NB4 (cell line): ENCODE measurements around the gene CGRRF1.

Source experiments
- DNase-seq: peaks from one replicate; pipeline ENCODE4 v3.0.0; 2010; ENCODE audit warnings: low read depth
- H3K4me3 ChIP-seq: one replicate; pipeline ENCODE4 v1.5.1; 2011; ENCODE audit warnings: mild to moderate bottlenecking, low read depth, low read length, moderate library complexity
- MYC ChIP-seq: IDR thresholded peaks from 2 replicates; pipeline ENCODE4 v1.6.1; 2011; ENCODE audit warnings: low read depth, low read length
- POLR2A ChIP-seq: IDR thresholded peaks from 2 replicates; pipeline ENCODE4 v1.6.1; 2011; ENCODE audit warnings: mild to moderate bottlenecking; ENCODE audit not compliant: insufficient read length; ENCODE audit errors: extremely low read depth
- TF ChIP-seq, protein P1 (sequence below): IDR thresholded peaks from one replicate; pipeline ENCODE4 v1.5.1; 2012; ENCODE audit warnings: low read depth, low read length
- TF ChIP-seq, protein P2 (sequence below): IDR thresholded peaks from 2 replicates; pipeline ENCODE4 v1.6.1; 2011; ENCODE audit warnings: low read depth, low read length

Gene CGRRF1

DNA sequence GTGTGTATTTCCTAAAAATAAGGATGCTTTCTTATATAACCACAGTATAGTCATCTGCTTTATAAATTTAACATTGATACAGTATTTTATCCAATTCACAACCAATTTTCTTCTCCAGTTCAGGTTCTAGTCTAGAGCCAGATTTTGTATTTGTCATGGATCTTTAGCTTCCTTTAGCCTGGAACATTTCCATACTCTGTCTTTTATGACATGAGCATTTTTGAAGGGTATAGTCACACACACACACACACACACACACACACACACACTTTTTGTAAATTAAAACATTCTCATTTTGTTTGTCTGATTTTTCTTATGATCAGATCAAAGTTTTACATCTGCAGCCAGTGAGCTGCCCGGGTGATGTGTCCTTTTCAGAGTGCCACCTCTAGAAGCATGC is 25.4 kb downstream of the CGRRF1 start:
- no peak for DNase-seq
- TF ChIP-seq, protein P1, sequence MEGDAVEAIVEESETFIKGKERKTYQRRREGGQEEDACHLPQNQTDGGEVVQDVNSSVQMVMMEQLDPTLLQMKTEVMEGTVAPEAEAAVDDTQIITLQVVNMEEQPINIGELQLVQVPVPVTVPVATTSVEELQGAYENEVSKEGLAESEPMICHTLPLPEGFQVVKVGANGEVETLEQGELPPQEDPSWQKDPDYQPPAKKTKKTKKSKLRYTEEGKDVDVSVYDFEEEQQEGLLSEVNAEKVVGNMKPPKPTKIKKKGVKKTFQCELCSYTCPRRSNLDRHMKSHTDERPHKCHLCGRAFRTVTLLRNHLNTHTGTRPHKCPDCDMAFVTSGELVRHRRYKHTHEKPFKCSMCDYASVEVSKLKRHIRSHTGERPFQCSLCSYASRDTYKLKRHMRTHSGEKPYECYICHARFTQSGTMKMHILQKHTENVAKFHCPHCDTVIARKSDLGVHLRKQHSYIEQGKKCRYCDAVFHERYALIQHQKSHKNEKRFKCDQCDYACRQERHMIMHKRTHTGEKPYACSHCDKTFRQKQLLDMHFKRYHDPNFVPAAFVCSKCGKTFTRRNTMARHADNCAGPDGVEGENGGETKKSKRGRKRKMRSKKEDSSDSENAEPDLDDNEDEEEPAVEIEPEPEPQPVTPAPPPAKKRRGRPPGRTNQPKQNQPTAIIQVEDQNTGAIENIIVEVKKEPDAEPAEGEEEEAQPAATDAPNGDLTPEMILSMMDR, result no peak
- TF ChIP-seq MYC (no peak), POLR2A (no peak)
- TF ChIP-seq, protein P2, sequence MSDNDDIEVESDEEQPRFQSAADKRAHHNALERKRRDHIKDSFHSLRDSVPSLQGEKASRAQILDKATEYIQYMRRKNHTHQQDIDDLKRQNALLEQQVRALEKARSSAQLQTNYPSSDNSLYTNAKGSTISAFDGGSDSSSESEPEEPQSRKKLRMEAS, result no peak
- no peak overlapping the region for H3K4me3 ChIP-seq

DNA sequence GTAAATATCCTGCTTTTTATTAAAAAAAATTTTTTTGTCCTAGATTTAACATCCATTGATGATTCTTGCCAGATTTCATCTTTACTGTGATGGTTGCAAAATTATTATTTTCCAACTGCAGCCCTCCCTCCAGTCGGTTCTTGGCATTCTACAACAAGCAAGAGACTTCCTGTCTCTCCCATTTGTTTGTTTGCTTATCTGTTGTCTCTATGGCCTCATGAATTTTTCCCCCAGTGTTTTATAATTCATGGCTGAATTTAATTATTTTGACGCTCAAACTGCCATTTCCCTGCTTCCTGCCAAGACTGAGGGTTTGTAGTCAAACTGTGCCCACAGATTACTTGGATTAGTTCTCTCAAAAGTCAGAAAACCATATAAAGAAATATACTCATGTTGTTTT is 25.9 kb downstream of the CGRRF1 start:
- no peak overlapping the region for H3K4me3 ChIP-seq
- DNase-seq, result no peak
- TF ChIP-seq, protein P1, result no peak
- TF ChIP-seq MYC, result no peak
- no peak for TF ChIP-seq POLR2A

DNA sequence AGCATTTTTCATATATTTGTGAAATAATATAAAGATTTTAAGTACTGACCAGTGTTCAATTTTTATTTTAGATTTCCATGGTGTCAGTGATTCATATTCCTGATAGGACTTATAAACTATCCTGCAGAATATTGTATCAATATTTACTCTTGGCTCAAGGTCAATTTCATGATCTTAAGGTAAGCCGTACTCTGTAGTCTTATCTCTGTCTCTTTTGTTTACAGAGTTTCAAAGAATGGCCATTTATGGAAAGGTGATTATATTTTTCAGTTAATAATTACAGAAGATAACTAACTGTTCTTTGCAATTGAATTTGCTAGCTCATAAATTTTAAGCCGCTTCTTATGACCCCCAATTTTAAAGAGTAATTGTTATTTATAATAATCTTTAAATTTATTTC is 27.9 kb downstream of the CGRRF1 start:
- H3K4me3 ChIP-seq, result no peak overlapping the region
- no peak for TF ChIP-seq MYC
- TF ChIP-seq, protein P1, result no peak
- no peak for DNase-seq

DNA sequence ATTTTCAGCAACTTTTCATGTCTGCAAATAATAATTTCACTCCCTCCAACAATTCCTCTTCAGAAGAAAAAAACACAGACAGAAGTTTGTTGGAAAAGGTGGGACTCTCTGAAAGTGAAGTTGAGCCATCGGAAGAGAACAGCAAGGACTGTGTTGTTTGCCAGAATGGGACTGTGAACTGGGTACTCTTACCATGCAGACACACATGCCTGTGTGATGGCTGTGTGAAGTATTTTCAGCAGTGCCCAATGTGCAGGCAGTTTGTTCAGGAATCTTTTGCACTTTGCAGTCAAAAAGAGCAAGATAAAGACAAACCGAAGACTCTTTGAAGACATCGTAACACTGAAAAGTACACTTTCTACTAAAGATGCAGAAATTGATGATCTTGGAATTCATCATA is 28.3 kb downstream of the CGRRF1 start:
- TF ChIP-seq, protein P1, result no peak
- TF ChIP-seq, protein P2, result no peak
- no peak for TF ChIP-seq POLR2A
- no peak for TF ChIP-seq MYC
- no peak for DNase-seq
- no peak overlapping the region for H3K4me3 ChIP-seq

DNA sequence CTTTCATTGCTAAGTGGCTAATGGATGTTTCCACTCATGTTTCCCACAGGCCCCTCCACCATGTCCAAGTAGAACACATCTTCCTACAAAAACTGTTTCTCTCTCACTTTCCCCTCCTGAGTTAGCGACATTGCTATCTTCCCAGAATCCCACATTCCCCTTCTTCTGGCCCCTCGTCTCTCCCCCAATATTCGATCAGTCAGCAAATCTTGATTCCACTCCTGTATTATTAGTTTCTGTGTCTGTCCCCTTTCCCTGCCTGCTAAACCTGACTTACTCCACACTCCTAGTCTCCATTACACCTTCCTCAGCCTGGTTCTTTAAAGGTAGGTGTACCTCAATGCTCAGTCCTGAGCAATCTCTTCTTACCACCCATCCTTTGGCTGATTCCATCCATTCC is 37.9 kb downstream of the CGRRF1 start:
- no peak for DNase-seq
- no peak overlapping the region for H3K4me3 ChIP-seq
- no peak for TF ChIP-seq POLR2A
- TF ChIP-seq, protein P1, result no peak
- TF ChIP-seq, protein P2, result no peak
- TF ChIP-seq MYC, result no peak

DNA sequence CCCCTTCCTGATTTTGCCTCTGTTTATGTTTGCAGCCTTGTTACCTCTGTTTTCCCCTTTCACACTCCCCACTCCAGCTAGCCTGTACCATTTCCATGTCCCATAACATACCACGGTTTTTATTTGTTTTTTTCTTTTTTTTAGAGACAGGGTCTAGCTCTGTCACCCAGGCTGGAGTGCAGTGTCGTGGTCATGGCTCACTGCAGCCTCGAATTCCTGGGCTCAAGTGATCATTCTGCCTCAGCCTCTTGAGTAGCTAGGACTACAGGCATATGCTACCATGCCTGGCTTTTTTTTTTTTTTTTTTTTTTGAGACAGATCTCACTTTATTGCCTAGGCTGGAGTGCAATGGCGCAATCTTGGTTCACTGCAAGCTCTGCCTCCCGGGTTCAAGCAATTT is 38.8 kb downstream of the CGRRF1 start:
- no peak overlapping the region for H3K4me3 ChIP-seq
- TF ChIP-seq MYC (no peak), POLR2A (no peak)
- TF ChIP-seq, protein P1, result no peak
- TF ChIP-seq, protein P2, result no peak
- no peak for DNase-seq
